Endothelial cell of umbilical vein (primary cell): Measurements from ENCODE around the gene ABCF2.

Source experiments
- EZH2 ChIP-seq: IDR thresholded peaks from 2 replicates; pipeline ENCODE4 v1.6.1; 2012; ENCODE audit warnings: borderline replicate concordance, low read depth, mild to moderate bottlenecking, moderate library complexity, low read length, inconsistent platforms; ENCODE audit not compliant: severe bottlenecking
- FOS ChIP-seq: IDR thresholded peaks from 2 replicates; pipeline ENCODE4 v1.6.1; 2011; ENCODE audit warnings: mild to moderate bottlenecking, low read length, moderate library complexity, borderline replicate concordance; ENCODE audit not compliant: insufficient read depth
- GATA2 ChIP-seq: IDR thresholded peaks from 2 replicates; pipeline ENCODE4 v1.7.0; 2011; ENCODE audit warnings: low read depth, mild to moderate bottlenecking, moderate library complexity, mixed read lengths, low read length; ENCODE audit not compliant: insufficient read length, insufficient read depth
- JUN ChIP-seq: IDR thresholded peaks from 2 replicates; pipeline ENCODE4 v1.6.1; 2011; ENCODE audit warnings: borderline replicate concordance, low read depth; ENCODE audit not compliant: insufficient read length, insufficient read depth
- MYC ChIP-seq: IDR thresholded peaks from one replicate; pipeline ENCODE4 v1.6.1; 2011; ENCODE audit warnings: mild to moderate bottlenecking, low read depth, low read length
- POLR2A ChIP-seq: IDR thresholded peaks from 2 replicates; pipeline ENCODE4 v1.6.1; 2012; ENCODE audit warnings: low read depth, mild to moderate bottlenecking, control low read depth, low read length
- POLR2AphosphoS5 ChIP-seq: IDR thresholded peaks from 2 replicates; pipeline ENCODE4 v1.6.1; 2012; ENCODE audit warnings: low read depth, mild to moderate bottlenecking, control low read depth, low read length, moderate library complexity; ENCODE audit not compliant: insufficient read depth
- TF ChIP-seq, protein P1 (sequence below), 2 donors: IDR thresholded peaks; 1 replicate in 1 of 2; 2 replicates in 1 of 2; pipeline ENCODE4 v1.5.1; 2011; ENCODE audit warnings: low read length in 2 of 2, mild to moderate bottlenecking in 2 of 2, moderate library complexity in 2 of 2, control low read depth in 1 of 2, inconsistent platforms in 1 of 2, low read depth in 1 of 2; ENCODE audit not compliant: insufficient read depth in 1 of 2; ENCODE audit errors: extremely low read depth in 1 of 2
- TF ChIP-seq, protein P2 (sequence below): IDR thresholded peaks from 2 replicates; pipeline ENCODE4 v1.6.1; 2011; ENCODE audit not compliant: insufficient read depth, insufficient read length

GRCh38 chr7:151175047-151175792 is 51.8 kb downstream of the ABCF2 start:
- no peak for TF ChIP-seq POLR2A
- TF ChIP-seq EZH2, result no peak
- TF ChIP-seq POLR2AphosphoS5, result no peak
- TF ChIP-seq, protein P1, sequence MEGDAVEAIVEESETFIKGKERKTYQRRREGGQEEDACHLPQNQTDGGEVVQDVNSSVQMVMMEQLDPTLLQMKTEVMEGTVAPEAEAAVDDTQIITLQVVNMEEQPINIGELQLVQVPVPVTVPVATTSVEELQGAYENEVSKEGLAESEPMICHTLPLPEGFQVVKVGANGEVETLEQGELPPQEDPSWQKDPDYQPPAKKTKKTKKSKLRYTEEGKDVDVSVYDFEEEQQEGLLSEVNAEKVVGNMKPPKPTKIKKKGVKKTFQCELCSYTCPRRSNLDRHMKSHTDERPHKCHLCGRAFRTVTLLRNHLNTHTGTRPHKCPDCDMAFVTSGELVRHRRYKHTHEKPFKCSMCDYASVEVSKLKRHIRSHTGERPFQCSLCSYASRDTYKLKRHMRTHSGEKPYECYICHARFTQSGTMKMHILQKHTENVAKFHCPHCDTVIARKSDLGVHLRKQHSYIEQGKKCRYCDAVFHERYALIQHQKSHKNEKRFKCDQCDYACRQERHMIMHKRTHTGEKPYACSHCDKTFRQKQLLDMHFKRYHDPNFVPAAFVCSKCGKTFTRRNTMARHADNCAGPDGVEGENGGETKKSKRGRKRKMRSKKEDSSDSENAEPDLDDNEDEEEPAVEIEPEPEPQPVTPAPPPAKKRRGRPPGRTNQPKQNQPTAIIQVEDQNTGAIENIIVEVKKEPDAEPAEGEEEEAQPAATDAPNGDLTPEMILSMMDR (IDR thresholded peaks at IDR 0.05; ENCODE audit: extremely low read depth in 1 of 2, insufficient read depth in 1 of 2, low read depth in 1 of 2, low read length in 2 of 2), result no peak
- TF ChIP-seq, protein P2, sequence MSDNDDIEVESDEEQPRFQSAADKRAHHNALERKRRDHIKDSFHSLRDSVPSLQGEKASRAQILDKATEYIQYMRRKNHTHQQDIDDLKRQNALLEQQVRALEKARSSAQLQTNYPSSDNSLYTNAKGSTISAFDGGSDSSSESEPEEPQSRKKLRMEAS, result no peak
- no peak for TF ChIP-seq FOS
- TF ChIP-seq JUN, result no peak
- no peak for TF ChIP-seq GATA2
- TF ChIP-seq MYC, result no peak
